ENCODE data around the gene ANXA2R.

The ANXA2R gene

DNA sequence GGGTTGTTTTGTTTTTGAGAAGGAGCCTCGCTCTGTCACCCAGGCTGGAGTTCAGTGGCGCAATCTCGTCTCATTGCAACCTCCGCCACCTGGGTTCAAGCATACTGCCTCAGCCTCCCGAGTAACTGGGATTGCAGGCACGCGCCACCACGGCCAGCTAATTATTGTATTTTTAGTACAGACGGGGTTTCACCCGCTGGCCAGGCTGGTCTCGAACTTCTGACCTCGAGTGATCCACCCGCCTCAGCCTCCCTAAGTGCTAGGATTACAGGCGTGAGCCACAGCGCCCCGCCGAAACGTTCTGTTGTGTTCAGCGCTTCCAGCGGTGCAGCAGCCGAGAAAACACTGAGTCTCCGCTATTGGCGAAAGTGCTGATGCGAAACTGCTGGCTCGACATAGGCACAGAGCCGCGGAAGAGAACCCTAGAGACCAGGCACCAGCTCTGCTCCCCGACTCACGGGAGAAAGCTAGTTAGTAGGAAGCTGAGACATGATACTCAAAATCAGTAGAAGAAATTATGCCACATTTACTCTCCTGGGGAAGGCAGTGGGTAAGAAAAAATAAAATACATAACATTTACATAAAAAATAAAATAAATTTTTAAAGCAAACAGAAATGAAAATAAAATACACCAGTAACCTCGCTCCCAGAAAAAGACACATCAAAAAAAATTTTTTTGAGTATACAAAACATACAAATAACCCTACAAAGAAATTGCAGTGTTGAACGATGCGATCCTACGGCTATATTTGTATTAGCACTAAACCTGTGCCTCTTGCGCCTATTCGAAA, 31.6 kb downstream of the ANXA2R start:
- H2AFZ ChIP-seq (ENCODE audit: low read depth, low read length), result peak overlapping the region; percentile 85
- H3K4me1 ChIP-seq (ENCODE audit: insufficient read depth, low read length), result peaks cover 32% of the 10 kb centered on the region
- H3K79me2 ChIP-seq (ENCODE audit: insufficient read depth, low read length), result peaks cover 77% of the 10 kb centered on the region
- peaks cover 5% of the 10 kb centered on the region; the same call in 1 of the 2 replicates for H3K36me3 ChIP-seq (ENCODE audit: insufficient read depth, low read length)
- H3K27me3 ChIP-seq (ENCODE audit: insufficient read depth, low read length, poor library complexity), result no peaks in the 10 kb centered on the region
- H3K4me2 ChIP-seq (ENCODE audit: insufficient read depth, low read length), result peak overlapping the region; percentile 76
- H4K20me1 ChIP-seq (ENCODE audit: insufficient read depth, low read length), result no peaks in the 10 kb centered on the region
- TF ChIP-seq, protein P1, sequence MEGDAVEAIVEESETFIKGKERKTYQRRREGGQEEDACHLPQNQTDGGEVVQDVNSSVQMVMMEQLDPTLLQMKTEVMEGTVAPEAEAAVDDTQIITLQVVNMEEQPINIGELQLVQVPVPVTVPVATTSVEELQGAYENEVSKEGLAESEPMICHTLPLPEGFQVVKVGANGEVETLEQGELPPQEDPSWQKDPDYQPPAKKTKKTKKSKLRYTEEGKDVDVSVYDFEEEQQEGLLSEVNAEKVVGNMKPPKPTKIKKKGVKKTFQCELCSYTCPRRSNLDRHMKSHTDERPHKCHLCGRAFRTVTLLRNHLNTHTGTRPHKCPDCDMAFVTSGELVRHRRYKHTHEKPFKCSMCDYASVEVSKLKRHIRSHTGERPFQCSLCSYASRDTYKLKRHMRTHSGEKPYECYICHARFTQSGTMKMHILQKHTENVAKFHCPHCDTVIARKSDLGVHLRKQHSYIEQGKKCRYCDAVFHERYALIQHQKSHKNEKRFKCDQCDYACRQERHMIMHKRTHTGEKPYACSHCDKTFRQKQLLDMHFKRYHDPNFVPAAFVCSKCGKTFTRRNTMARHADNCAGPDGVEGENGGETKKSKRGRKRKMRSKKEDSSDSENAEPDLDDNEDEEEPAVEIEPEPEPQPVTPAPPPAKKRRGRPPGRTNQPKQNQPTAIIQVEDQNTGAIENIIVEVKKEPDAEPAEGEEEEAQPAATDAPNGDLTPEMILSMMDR (IDR thresholded peaks at IDR 0.05; ENCODE audit: borderline replicate concordance, extremely low read depth, low read length, poor library complexity, severe bottlenecking), result peak; percentile 37
- TF ChIP-seq EZH2 (IDR thresholded peaks at IDR 0.05; ENCODE audit: borderline replicate concordance, low read depth, low read length, severe bottlenecking), result no peak
- H3K9ac ChIP-seq (ENCODE audit: low read depth, low read length), result peak overlapping the region; percentile 68
- ATAC-seq (ENCODE audit: insufficient read depth, low read depth), result peak; percentile 66
- no peaks in the 10 kb centered on the region for H3K9me3 ChIP-seq (ENCODE audit: insufficient read depth, low read length, severe bottlenecking)
- peak overlapping the region; percentile 93 for H3K27ac ChIP-seq (ENCODE audit: low read length)
- peak overlapping the region; percentile 46 to 68 for H3K4me3 ChIP-seq (ENCODE audit: low read depth in 1 of 2, low read length in 2 of 2)
- DNase-seq, result peak; percentile 93

DNA sequence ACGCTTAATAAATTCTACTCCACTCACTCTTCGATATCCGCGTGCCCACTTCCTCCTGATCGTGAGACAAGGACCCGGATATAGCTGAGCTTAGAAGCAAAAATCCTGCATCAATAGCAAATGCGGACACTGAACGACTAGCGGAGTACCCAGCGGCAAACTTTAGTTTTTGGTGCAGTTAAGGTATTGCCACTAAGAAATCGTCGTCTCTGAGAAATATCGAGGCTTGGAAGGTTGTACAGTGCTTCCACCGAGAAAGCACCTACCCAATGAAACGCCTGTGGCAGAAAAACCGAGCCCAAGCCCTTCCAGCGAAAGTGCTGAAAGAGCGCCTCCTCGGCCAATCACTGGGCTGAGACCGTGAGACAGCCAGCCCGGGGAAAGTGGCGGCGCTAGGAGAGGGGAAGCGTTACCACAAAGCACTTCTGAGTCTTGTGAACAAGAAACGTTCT, 32.2 kb downstream of the ANXA2R start:
- Histone ChIP-seq H4K20me1 (ENCODE audit: insufficient read depth, low read length) (no peaks in the 10 kb centered on the region), H3K27ac (ENCODE audit: low read length) (peak overlapping the region; percentile 93), H3K79me2 (ENCODE audit: insufficient read depth, low read length) (peaks cover 75% of the 10 kb centered on the region), H2AFZ (ENCODE audit: low read depth, low read length) (peak overlapping the region; percentile 85), H3K4me3 (ENCODE audit: low read depth in 1 of 2, low read length in 2 of 2) (peak overlapping the region; percentile 46 to 68), H3K27me3 (ENCODE audit: insufficient read depth, low read length, poor library complexity) (no peaks in the 10 kb centered on the region), H3K36me3 (ENCODE audit: insufficient read depth, low read length) (peaks cover 5% of the 10 kb centered on the region; the same call in 1 of the 2 replicates), H3K9ac (ENCODE audit: low read depth, low read length) (peak overlapping the region; percentile 68), H3K9me3 (ENCODE audit: insufficient read depth, low read length, severe bottlenecking) (no peaks in the 10 kb centered on the region), H3K4me2 (ENCODE audit: insufficient read depth, low read length) (peak overlapping the region; percentile 76), H3K4me1 (ENCODE audit: insufficient read depth, low read length) (peaks cover 32% of the 10 kb centered on the region)
- DNase-seq (peak; percentile 89), ATAC-seq (ENCODE audit: insufficient read depth, low read depth) (peak; percentile 72)
- TF ChIP-seq EZH2 (IDR thresholded peaks at IDR 0.05; ENCODE audit: borderline replicate concordance, low read depth, low read length, severe bottlenecking), result no peak
- TF ChIP-seq, protein P1 (IDR thresholded peaks at IDR 0.05; ENCODE audit: borderline replicate concordance, extremely low read depth, low read length, poor library complexity, severe bottlenecking), result peak; percentile 29

DNA sequence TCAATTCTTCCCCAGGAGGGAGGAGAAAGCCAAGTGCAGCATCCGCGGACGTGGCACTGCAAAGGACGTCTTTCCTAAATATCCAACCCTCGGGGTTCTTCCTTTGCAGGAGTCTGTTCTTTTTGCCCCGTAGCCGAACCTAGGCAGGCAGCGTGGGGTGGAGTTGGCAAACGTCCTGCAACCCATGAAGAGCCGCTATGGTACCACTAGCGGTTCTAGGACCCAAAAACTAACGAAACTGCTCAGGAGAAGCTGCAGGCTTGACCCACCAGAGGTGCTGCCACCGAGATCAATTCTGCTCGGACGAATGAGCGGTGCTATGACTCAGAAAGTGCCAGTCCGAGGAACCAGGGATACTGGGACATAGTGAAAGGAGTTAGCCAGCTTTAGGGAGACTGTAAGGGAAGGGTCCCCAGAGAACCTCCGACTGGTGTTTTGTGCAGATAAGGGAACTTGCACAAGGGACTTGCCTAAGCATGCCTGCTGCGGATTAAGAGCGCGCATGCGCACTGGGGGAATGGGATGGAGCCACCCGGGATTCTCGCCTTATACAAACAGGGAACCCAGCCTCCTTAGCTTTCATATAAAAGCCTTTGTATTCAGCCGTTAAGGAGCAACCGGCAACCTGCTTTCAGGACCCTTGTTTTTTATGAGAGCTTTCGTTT, 32.7 kb downstream of the ANXA2R start:
- H3K79me2 ChIP-seq (ENCODE audit: insufficient read depth, low read length), result peaks cover 75% of the 10 kb centered on the region
- DNase-seq (peak; percentile 88), ATAC-seq (ENCODE audit: insufficient read depth, low read depth) (peak; percentile 48)
- no peak for TF ChIP-seq EZH2 (IDR thresholded peaks at IDR 0.05; ENCODE audit: borderline replicate concordance, low read depth, low read length, severe bottlenecking)
- TF ChIP-seq, protein P1 (IDR thresholded peaks at IDR 0.05; ENCODE audit: borderline replicate concordance, extremely low read depth, low read length, poor library complexity, severe bottlenecking), result no peak
- no peaks in the 10 kb centered on the region for H3K27me3 ChIP-seq (ENCODE audit: insufficient read depth, low read length, poor library complexity)
- peaks cover 32% of the 10 kb centered on the region for H3K4me1 ChIP-seq (ENCODE audit: insufficient read depth, low read length)
- peak overlapping the region; percentile 68 for H3K9ac ChIP-seq (ENCODE audit: low read depth, low read length)
- no peaks in the 10 kb centered on the region for H3K9me3 ChIP-seq (ENCODE audit: insufficient read depth, low read length, severe bottlenecking)
- peak overlapping the region; percentile 76 for H3K4me2 ChIP-seq (ENCODE audit: insufficient read depth, low read length)
- peaks cover 5% of the 10 kb centered on the region; the same call in 1 of the 2 replicates for H3K36me3 ChIP-seq (ENCODE audit: insufficient read depth, low read length)
- peak overlapping the region; percentile 85 for H2AFZ ChIP-seq (ENCODE audit: low read depth, low read length)
- H3K4me3 ChIP-seq (ENCODE audit: low read depth in 1 of 2, low read length in 2 of 2), result peak overlapping the region; percentile 46 to 68
- no peaks in the 10 kb centered on the region for H4K20me1 ChIP-seq (ENCODE audit: insufficient read depth, low read length)
- H3K27ac ChIP-seq (ENCODE audit: low read length), result peak overlapping the region; percentile 93
